AG09319 (cell line): ENCODE data around the gene ABHD17C.

Experiments
- DNase-seq: peaks from one replicate; pipeline ENCODE4 v3.0.0-alpha.2; 2010; ENCODE audit warnings: low read depth; ENCODE audit errors: extremely low read depth
- CTCF ChIP-seq: IDR thresholded peaks from 2 replicates; pipeline ENCODE4 v1.5.1; 2011; ENCODE audit warnings: low read depth, mild to moderate bottlenecking, inconsistent platforms, low read length, moderate library complexity

Gene ABHD17C

DNA sequence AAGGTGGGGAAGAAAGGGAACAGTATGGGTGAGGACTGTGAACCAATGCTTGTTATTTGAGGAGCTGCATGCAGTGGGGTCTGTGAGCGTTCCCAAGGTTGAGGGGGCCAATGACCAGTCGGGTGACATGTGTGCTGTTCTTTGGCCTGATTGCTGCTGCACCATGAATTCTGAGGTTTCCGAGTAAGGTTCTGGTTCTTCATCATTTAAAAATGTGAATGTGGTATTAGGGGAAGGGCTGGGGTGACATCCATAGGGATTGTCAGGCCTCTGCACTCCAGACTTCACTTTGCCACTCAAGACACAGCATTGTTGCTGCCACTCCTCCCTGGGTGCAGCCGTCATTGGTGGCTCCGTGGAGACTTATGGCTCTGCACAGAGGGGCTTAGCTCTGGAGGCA is 32.5 kb downstream of the ABHD17C start:
- no peak for TF ChIP-seq CTCF
- DNase-seq: no peak

DNA sequence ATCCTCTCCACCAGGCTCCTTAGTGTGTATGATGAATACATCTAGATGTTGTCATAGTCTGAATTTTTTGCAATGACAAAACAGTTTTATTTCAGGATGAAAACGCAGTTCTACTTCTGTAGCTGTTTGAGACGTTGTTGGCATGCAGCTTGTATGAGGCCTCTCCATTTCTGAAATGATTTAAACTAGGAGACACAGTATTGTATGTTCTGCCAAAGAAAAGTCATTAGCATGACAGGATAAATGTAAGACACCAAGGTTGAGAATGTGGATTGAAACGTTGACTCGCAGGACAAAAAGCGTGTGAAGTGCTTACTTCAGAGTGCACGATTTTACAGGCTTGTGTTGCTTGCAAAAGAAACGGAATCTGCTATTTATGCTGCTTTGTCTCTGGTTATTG is 35.3 kb downstream of the ABHD17C start:
- no peak for TF ChIP-seq CTCF
- no peak for DNase-seq

GRCh38 chr15:80730926-80731325 is 35.8 kb downstream of the ABHD17C start:
- no peak for TF ChIP-seq CTCF
- DNase-seq: no peak

- no peak for DNase-seq
- TF ChIP-seq CTCF: no peak
These were observed 37.1 kb downstream of the ABHD17C start for GRCh38 chr15:80732167-80732566.

DNA sequence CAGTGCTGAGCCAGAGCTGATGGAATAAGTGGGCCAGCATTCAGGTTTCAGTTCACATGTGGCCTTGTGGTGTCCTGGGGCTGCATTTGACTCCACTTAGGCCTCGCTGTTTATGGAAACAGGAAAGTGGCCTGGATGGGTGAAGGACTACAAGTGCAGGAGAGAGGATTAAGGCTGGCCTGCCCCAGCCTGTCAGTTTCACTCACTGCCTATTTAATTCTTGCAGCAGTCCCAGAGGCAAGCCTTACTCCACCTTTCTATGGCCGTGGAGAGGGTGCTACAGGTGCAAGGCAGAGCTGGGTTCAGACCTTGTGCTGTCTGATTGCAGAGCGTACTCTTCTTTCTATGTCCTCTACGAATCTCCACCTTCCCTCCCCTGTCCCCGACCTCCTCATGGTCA is 37.7 kb downstream of the ABHD17C start:
- TF ChIP-seq CTCF: no peak
- no peak for DNase-seq

DNA sequence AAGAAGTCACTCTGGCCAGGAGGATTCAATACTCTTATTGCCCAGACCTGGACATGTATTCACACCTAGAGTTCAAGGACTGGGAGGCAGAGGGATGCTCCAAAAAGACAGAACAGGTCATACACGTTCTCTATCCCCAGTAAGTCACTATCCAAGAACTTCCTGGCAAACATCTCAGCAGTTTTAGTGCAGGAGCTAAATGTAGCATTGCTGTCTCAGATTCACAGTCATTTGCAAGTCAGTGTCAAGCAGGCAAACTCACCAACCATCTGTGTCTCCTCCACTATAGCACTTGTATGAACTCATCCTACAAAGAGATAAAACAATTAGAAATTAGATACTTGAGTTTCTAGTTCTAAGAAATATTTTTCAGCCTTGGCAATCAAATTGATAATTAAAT is 38.4 kb downstream of the ABHD17C start:
- no peak for DNase-seq
- TF ChIP-seq CTCF: no peak

DNA sequence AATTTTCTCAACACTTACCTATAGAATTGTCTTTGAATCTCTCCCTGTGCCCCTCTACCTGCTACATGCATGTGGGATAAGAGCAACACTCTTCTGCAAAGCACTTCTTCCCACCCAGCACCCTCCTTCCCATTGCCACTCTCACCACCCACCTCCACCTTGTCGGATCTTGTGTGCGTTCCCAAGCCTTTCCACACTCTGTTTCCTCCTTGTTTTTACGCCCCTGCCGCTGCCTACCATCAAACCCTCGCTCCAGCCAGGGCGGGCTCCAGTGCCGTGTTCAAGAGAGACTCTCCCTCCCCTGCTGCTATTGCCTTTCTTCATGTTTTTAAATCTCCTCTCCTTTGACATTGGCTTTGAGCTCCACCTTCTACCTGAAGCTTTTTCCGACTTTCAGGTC is 40.2 kb downstream of the ABHD17C start:
- DNase-seq: no peak
- no peak for TF ChIP-seq CTCF
